Lower leg skin (tissue), 3 donors: Measurements from ENCODE around the gene CISH.

Experiments used
- POLR2A ChIP-seq, 2 donors: fragments of 450-650 bp; IDR thresholded peaks; one replicate each; pipeline ENCODE4 v1.6.1; 2016 to 2017; ENCODE audit warnings: antibody characterized with exemption in 2 of 2, mild to moderate bottlenecking in 1 of 2, moderate library complexity in 1 of 2
- TF ChIP-seq, protein P1 (sequence below), 3 donors: fragments of 450-650 bp; IDR thresholded peaks; one replicate each; pipeline ENCODE4 v1.5.1; 2016; ENCODE audit warnings: antibody characterized with exemption in 3 of 3, mild to moderate bottlenecking in 3 of 3, moderate library complexity in 2 of 3

GRCh38 chr3:50573566-50574443, 37.8 kb downstream of the CISH start:
- TF ChIP-seq, protein P1, sequence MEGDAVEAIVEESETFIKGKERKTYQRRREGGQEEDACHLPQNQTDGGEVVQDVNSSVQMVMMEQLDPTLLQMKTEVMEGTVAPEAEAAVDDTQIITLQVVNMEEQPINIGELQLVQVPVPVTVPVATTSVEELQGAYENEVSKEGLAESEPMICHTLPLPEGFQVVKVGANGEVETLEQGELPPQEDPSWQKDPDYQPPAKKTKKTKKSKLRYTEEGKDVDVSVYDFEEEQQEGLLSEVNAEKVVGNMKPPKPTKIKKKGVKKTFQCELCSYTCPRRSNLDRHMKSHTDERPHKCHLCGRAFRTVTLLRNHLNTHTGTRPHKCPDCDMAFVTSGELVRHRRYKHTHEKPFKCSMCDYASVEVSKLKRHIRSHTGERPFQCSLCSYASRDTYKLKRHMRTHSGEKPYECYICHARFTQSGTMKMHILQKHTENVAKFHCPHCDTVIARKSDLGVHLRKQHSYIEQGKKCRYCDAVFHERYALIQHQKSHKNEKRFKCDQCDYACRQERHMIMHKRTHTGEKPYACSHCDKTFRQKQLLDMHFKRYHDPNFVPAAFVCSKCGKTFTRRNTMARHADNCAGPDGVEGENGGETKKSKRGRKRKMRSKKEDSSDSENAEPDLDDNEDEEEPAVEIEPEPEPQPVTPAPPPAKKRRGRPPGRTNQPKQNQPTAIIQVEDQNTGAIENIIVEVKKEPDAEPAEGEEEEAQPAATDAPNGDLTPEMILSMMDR (IDR thresholded peaks at IDR 0.05) = no peak
- TF ChIP-seq POLR2A (IDR thresholded peaks at IDR 0.05) = no peak
